Testis (tissue), 3 donors: ENCODE results near the gene IL1F10. TPM values are rescaled to one million over a fixed set of nuclear protein-coding genes. Genes with fewer than 3 reads are reported as not detected.

Experiments
- DNase-seq: peaks from one replicate; pipeline ENCODE4 v3.0.0-alpha.2; 2019
- H3K27ac ChIP-seq, 2 donors: fragments of 200-600 bp; sonication (generic); one replicate each; pipeline ENCODE4 v1.5.1; 2019
- H3K27me3 ChIP-seq: fragments of 200-600 bp; sonication (generic); one replicate; pipeline ENCODE4 v1.5.1; 2019
- H3K36me3 ChIP-seq: fragments of 200-600 bp; sonication (generic); one replicate; pipeline ENCODE4 v1.5.1; 2017; ENCODE audit warnings: low read depth; ENCODE audit errors: missing control alignments
- H3K4me1 ChIP-seq: fragments of 200-600 bp; sonication (generic); one replicate; pipeline ENCODE4 v1.5.1; 2019
- H3K4me3 ChIP-seq, 2 donors: fragments of 200-600 bp; sonication (generic); one replicate each; pipeline ENCODE4 v1.5.1; 2017 to 2019
- H3K9me3 ChIP-seq: fragments of 200-600 bp; sonication (generic); one replicate; pipeline ENCODE4 v1.5.1; 2017
- POLR2A ChIP-seq: fragments of 450-650 bp; IDR thresholded peaks from one replicate; pipeline ENCODE4 v1.6.1; 2017; ENCODE audit warnings: antibody characterized with exemption, mild to moderate bottlenecking, moderate library complexity
- WGBS, 2 donors: methylation state at CpG; one replicate each; pipeline ENCODE4 v1.1.5; 2018; 5-methylcytosine and 5-hydroxymethylcytosine counted together
- intact Hi-C: fragments of 100-400 bp; cut with DNase I; formaldehyde crosslinking; loops from one replicate; pipeline ENCODE4 v1.15.1; 2023; ENCODE audit warnings: low total_unique reads
- polyA plus RNA-seq: library from polyadenylated mRNA; stranded (reverse); fragments of 350-450 nt; fragmentation: Illumina TruSeq; extraction: RNeasy Lipid Tissue Mini Kit (QIAGEN cat#74804); gene quantifications from one replicate; pipeline ENCODE4 v1.2.3, GENCODE V29; 2014; ENCODE audit warnings: low read depth, low replicate concordance; ENCODE audit not compliant: insufficient read depth
- total RNA-seq, 2 donors: library from RNA; depleted of rRNA; stranded (reverse); fragments of >200 nt; gene quantifications; one replicate each; pipeline ENCODE4 v1.2.3, GENCODE V29; 2016
- TF ChIP-seq, protein P1 (sequence below), 3 experiments: fragments of 450-650 bp in 2 of 3; fragments of 200-600 bp in 1 of 3; sonication (generic) in 1 of 3; IDR thresholded peaks; one replicate each; pipeline ENCODE4 v1.5.1; 2016 to 2019; ENCODE audit warnings: antibody characterized with exemption in 3 of 3, mild to moderate bottlenecking in 2 of 3, moderate library complexity in 1 of 3

The IL1F10 gene
- total and polyA plus RNA-seq, 3 donors from 2014 or later, result 0.68 TPM; not detected in 2

DNA sequence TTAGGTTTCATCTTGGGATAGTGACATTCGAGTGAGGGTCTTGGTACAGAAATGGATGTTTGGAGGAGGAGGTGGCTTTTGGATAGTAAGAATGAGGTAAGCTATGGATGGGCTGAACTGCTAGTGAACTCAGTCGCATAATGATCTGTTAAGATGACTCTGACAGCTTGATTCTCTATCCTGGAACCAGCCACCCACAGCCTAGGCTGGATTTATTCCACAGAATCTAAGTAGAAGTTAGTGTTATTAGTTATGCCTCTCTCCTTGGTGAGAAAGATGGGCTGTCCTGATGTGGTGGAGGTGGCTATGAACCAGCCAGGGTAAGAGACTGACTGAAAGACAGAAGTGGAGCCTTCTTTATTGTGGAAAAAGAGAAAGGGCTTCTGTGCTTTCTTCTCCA lies 40.1 kb upstream of the IL1F10 start:
- no peak overlapping the region for H3K27ac ChIP-seq
- no peaks in the 10 kb centered on the region for H3K9me3 ChIP-seq
- intact Hi-C loops, result no loop called here
- no peaks in the 10 kb centered on the region for H3K4me1 ChIP-seq
- no peaks in the 10 kb centered on the region for H3K27me3 ChIP-seq
- WGBS, 2 donors, result 86 to 94% methylated on average over 2 of the region's 2 CpGs
- no peak for DNase-seq
- no peaks in the 10 kb centered on the region for H3K36me3 ChIP-seq
- no peak overlapping the region for H3K4me3 ChIP-seq
- TF ChIP-seq POLR2A, result no peak
- TF ChIP-seq, protein P1, sequence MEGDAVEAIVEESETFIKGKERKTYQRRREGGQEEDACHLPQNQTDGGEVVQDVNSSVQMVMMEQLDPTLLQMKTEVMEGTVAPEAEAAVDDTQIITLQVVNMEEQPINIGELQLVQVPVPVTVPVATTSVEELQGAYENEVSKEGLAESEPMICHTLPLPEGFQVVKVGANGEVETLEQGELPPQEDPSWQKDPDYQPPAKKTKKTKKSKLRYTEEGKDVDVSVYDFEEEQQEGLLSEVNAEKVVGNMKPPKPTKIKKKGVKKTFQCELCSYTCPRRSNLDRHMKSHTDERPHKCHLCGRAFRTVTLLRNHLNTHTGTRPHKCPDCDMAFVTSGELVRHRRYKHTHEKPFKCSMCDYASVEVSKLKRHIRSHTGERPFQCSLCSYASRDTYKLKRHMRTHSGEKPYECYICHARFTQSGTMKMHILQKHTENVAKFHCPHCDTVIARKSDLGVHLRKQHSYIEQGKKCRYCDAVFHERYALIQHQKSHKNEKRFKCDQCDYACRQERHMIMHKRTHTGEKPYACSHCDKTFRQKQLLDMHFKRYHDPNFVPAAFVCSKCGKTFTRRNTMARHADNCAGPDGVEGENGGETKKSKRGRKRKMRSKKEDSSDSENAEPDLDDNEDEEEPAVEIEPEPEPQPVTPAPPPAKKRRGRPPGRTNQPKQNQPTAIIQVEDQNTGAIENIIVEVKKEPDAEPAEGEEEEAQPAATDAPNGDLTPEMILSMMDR (IDR thresholded peaks at IDR 0.05), result no peak

DNA sequence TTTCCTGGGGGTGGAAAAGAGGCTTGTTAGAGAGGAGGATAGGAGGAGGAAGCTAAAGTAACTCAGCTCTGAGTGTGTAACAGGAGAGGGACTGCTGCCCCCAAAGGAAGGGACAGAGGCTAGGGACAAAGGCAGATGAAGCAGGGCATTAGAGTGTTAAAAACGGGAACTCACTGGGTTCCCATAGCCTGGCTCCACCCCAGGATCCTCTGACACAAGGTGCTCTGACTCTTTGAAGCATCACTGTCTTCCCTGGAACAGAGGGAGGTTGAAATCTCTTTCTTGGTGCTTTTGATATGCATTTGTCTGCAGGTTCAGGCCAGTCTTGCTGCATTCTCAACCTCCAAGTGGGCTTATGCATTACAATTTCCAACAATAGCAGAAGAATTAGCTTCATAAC lies 39.7 kb upstream of the IL1F10 start:
- 28 to 33% methylated on average over 1 of the region's 1 CpG for WGBS, 2 donors
- intact Hi-C loops, result no loop called here
- no peak overlapping the region for H3K4me3 ChIP-seq

DNA sequence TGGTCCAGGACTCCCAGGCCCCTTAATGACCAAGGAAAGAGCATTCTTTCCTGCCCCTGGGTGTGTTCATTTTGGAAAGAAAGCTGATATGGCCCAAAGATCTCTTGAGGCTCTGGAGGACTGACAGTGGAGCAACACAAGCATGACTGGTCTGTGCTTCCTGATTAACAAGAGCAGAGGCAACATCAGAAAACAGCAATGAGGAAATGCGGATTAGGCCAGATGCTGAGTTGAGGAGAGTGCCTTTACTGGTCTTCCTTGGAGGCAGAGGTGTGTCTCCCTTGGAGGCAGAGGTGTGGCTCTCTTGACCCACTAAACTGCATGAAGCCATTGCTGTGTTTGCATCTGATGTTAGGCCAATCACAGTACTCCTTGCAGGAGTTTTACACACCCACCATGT lies 35.0 kb upstream of the IL1F10 start:
- TF ChIP-seq POLR2A, result no peak
- TF ChIP-seq, protein P1 (IDR thresholded peaks at IDR 0.05), result no peak
- intact Hi-C loops, result no loop called here

More for the DNA sequence above, 39.7 kb upstream of the IL1F10 start:
- DNase-seq, result no peak
- no peaks in the 10 kb centered on the region for H3K9me3 ChIP-seq
- no peak for TF ChIP-seq POLR2A
- TF ChIP-seq, protein P1 (IDR thresholded peaks at IDR 0.05), result no peak
- no peak overlapping the region for H3K27ac ChIP-seq
- H3K27me3 ChIP-seq, result no peaks in the 10 kb centered on the region
- H3K4me1 ChIP-seq, result no peaks in the 10 kb centered on the region
- no peaks in the 10 kb centered on the region for H3K36me3 ChIP-seq

DNA sequence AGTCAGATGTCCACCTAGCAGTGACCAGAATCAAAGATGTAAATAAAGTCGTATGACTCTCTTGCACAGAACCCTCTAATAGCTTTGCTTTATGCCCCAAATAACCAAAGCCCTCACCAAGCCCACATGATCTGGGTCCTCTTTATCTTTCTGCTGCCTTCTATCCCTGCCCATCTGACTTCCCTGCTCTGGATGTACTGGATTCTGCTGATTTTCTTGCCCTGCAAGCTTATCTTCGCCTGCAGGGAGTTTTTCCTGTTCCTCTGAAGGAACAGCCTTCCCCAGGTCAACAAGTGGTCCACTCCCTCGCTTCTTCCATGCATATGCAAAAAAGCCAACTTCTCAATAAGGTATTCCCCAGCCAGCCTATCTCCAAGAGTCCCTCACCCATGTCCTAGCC lies 33.8 kb upstream of the IL1F10 start:
- no peak overlapping the region for H3K4me3 ChIP-seq
- no peak for DNase-seq
- intact Hi-C loops, result no loop called here
- no peak overlapping the region for H3K27ac ChIP-seq
- no peaks in the 10 kb centered on the region for H3K36me3 ChIP-seq
- no peaks in the 10 kb centered on the region for H3K9me3 ChIP-seq
- H3K27me3 ChIP-seq, result no peaks in the 10 kb centered on the region
- no peaks in the 10 kb centered on the region for H3K4me1 ChIP-seq
- TF ChIP-seq, protein P1 (IDR thresholded peaks at IDR 0.05), result no peak
- no peak for TF ChIP-seq POLR2A
- 78% methylated on average over 3 of the region's 3 CpGs for WGBS, 2 donors

More for the DNA sequence above, 35.0 kb upstream of the IL1F10 start:
- H3K4me1 ChIP-seq, result no peaks in the 10 kb centered on the region
- WGBS, 2 donors, result 88 to 100% methylated on average over 1 of the region's 1 CpG
- no peak overlapping the region for H3K27ac ChIP-seq
- no peak for DNase-seq
- H3K27me3 ChIP-seq, result no peaks in the 10 kb centered on the region
- H3K9me3 ChIP-seq, result no peaks in the 10 kb centered on the region
- H3K4me3 ChIP-seq, result no peak overlapping the region
- H3K36me3 ChIP-seq, result no peaks in the 10 kb centered on the region

DNA sequence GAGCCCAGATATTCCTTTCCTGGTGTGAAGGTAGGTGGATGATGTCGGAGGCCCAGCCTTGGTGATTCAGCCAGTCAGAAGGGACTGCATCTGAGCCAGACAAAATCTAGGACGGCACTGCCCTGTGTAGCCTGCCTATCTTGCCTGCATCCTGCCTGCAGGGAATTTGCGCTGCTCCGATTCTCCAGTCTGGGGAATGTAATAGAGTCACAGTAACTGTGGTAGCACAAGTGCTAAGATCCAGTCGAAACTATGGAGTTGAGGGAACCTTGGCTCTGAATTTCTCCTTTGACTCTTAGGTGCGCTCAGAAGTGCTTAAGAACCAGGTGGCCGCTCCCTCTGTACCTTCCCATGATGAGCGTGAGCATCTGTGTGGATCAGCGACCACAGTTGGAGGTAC lies 31.0 kb upstream of the IL1F10 start:
- WGBS, 2 donors, result 93 to 100% methylated on average over 5 to 9 of the region's 9 CpGs
- Histone ChIP-seq H3K4me3 (no peak overlapping the region), H3K27me3 (no peaks in the 10 kb centered on the region), H3K4me1 (no peaks in the 10 kb centered on the region), H3K9me3 (no peaks in the 10 kb centered on the region), H3K36me3 (no peaks in the 10 kb centered on the region), H3K27ac (no peak overlapping the region)
- intact Hi-C loops, result no loop called here
- no peak for DNase-seq
- TF ChIP-seq, protein P1 (IDR thresholded peaks at IDR 0.05), result no peak
- TF ChIP-seq POLR2A, result no peak
